ENCODE measurements around the gene TMEM107.

GRCh38 chr17:8167526-8167925 lies 8.7 kb downstream of the TMEM107 start:
- TF ChIP-seq, protein P1, sequence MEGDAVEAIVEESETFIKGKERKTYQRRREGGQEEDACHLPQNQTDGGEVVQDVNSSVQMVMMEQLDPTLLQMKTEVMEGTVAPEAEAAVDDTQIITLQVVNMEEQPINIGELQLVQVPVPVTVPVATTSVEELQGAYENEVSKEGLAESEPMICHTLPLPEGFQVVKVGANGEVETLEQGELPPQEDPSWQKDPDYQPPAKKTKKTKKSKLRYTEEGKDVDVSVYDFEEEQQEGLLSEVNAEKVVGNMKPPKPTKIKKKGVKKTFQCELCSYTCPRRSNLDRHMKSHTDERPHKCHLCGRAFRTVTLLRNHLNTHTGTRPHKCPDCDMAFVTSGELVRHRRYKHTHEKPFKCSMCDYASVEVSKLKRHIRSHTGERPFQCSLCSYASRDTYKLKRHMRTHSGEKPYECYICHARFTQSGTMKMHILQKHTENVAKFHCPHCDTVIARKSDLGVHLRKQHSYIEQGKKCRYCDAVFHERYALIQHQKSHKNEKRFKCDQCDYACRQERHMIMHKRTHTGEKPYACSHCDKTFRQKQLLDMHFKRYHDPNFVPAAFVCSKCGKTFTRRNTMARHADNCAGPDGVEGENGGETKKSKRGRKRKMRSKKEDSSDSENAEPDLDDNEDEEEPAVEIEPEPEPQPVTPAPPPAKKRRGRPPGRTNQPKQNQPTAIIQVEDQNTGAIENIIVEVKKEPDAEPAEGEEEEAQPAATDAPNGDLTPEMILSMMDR (IDR thresholded peaks at IDR 0.05; ENCODE audit: insufficient read depth, low read length), result no peak
- TF ChIP-seq POLR2AphosphoS5 (IDR thresholded peaks at IDR 0.05; ENCODE audit: low read depth) (no peak), GABPA (IDR thresholded peaks at IDR 0.05; ENCODE audit: low read depth) (no peak)
- TF ChIP-seq, protein P2, sequence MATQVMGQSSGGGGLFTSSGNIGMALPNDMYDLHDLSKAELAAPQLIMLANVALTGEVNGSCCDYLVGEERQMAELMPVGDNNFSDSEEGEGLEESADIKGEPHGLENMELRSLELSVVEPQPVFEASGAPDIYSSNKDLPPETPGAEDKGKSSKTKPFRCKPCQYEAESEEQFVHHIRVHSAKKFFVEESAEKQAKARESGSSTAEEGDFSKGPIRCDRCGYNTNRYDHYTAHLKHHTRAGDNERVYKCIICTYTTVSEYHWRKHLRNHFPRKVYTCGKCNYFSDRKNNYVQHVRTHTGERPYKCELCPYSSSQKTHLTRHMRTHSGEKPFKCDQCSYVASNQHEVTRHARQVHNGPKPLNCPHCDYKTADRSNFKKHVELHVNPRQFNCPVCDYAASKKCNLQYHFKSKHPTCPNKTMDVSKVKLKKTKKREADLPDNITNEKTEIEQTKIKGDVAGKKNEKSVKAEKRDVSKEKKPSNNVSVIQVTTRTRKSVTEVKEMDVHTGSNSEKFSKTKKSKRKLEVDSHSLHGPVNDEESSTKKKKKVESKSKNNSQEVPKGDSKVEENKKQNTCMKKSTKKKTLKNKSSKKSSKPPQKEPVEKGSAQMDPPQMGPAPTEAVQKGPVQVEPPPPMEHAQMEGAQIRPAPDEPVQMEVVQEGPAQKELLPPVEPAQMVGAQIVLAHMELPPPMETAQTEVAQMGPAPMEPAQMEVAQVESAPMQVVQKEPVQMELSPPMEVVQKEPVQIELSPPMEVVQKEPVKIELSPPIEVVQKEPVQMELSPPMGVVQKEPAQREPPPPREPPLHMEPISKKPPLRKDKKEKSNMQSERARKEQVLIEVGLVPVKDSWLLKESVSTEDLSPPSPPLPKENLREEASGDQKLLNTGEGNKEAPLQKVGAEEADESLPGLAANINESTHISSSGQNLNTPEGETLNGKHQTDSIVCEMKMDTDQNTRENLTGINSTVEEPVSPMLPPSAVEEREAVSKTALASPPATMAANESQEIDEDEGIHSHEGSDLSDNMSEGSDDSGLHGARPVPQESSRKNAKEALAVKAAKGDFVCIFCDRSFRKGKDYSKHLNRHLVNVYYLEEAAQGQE (IDR thresholded peaks at IDR 0.05; ENCODE audit: insufficient replicate concordance, low read depth), result no peak

Measured in HL-60 (cell line).